ENCODE results near the gene COMT. TPM values are rescaled to one million over a fixed set of nuclear protein-coding genes. Genes with fewer than 3 reads are reported as not detected.

COMT gene
- total and polyA plus RNA-seq, 4 donors = 75.3 to 430 (median 146) TPM

DNA sequence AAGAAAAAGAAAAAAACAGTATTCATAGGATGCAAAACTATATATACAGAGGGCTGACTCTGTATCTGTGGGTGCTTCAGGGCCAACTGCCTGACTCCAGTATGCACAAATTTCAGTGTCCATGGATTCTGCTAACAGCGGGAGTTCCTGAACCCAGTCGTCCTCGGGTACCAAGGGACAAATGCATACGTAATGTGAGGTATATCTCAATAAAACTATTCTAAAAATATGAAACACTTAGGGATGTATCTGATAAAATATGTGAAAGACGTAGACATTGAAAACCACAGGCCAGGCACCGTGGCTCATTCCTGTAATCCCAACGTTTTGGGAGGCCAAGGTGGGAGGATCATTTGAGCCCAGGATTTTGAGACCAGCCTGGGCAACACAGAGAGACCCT is 13.9 kb upstream of the COMT start (continued):
- TF ChIP-seq, protein P1, sequence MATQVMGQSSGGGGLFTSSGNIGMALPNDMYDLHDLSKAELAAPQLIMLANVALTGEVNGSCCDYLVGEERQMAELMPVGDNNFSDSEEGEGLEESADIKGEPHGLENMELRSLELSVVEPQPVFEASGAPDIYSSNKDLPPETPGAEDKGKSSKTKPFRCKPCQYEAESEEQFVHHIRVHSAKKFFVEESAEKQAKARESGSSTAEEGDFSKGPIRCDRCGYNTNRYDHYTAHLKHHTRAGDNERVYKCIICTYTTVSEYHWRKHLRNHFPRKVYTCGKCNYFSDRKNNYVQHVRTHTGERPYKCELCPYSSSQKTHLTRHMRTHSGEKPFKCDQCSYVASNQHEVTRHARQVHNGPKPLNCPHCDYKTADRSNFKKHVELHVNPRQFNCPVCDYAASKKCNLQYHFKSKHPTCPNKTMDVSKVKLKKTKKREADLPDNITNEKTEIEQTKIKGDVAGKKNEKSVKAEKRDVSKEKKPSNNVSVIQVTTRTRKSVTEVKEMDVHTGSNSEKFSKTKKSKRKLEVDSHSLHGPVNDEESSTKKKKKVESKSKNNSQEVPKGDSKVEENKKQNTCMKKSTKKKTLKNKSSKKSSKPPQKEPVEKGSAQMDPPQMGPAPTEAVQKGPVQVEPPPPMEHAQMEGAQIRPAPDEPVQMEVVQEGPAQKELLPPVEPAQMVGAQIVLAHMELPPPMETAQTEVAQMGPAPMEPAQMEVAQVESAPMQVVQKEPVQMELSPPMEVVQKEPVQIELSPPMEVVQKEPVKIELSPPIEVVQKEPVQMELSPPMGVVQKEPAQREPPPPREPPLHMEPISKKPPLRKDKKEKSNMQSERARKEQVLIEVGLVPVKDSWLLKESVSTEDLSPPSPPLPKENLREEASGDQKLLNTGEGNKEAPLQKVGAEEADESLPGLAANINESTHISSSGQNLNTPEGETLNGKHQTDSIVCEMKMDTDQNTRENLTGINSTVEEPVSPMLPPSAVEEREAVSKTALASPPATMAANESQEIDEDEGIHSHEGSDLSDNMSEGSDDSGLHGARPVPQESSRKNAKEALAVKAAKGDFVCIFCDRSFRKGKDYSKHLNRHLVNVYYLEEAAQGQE (IDR thresholded peaks at IDR 0.05) = no peak
- TF ChIP-seq SP1 (IDR thresholded peaks at IDR 0.05) (no peak), GABPA (IDR thresholded peaks at IDR 0.05 in 1 of 2, conservative IDR thresholded peaks at IDR 0.05 in 1 of 2) (no peak), FOXA2 (IDR thresholded peaks at IDR 0.05) (no peak), HNF4A (conservative IDR thresholded peaks at IDR 0.05) (no peak)
- TF ChIP-seq, protein P2, sequence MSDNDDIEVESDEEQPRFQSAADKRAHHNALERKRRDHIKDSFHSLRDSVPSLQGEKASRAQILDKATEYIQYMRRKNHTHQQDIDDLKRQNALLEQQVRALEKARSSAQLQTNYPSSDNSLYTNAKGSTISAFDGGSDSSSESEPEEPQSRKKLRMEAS (IDR thresholded peaks at IDR 0.05) = no peak

DNA sequence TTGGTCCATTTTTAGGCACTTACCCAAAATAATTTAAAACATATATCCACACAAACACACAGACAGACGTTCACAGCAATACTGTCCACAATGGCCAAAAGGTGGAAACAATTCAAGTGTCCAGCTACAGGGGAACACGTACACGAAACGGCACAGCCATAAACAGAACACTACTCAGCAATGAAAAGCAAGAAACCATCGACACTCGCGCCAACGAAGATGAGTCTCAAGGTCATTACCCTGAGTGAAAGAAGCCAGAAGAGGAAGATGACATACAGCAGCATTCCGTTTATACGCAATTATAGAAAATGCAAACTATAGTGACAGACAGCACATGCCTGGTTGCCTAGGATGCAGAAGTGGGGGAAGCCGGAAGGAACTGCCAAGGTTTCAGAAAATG is 13.4 kb upstream of the COMT start:
- Histone ChIP-seq H3K4me3 (ENCODE audit: low read depth in 1 of 3, low read length in 3 of 3) (no peak overlapping the region), H3K27me3 (ENCODE audit: control insufficient read depth in 4 of 4, insufficient read depth in 4 of 4, low read length in 3 of 4) (no peaks in the 10 kb centered on the region), H3K4me1 (ENCODE audit: control insufficient read depth in 4 of 4, insufficient read depth in 4 of 4, low read length in 3 of 4) (no peaks in the 10 kb centered on the region), H3K9ac (ENCODE audit: low read depth in 1 of 2, low read length in 2 of 2) (no peak overlapping the region), H3K27ac (ENCODE audit: low read depth in 1 of 2, low read length in 2 of 2) (no peak overlapping the region), H3K9me3 (ENCODE audit: control insufficient read depth in 4 of 4, low read length in 3 of 4) (no peaks in the 10 kb centered on the region), H3K36me3 (ENCODE audit: control insufficient read depth in 4 of 4, insufficient read depth in 3 of 4, low read depth in 1 of 4, low read length in 3 of 4) (peaks cover 0 to 6% (median under 1%) of the 10 kb centered on the region in 4 donors)
- no peak for DNase-seq (ENCODE audit: low spot score)
- no peak for TF ChIP-seq FOXA2 (IDR thresholded peaks at IDR 0.05)
- TF ChIP-seq RXRA (IDR thresholded peaks at IDR 0.05) = peak in 1 of 2 donors; percentile 46
- WGBS = 81% methylated on average over 11 of the region's 11 CpGs

DNA sequence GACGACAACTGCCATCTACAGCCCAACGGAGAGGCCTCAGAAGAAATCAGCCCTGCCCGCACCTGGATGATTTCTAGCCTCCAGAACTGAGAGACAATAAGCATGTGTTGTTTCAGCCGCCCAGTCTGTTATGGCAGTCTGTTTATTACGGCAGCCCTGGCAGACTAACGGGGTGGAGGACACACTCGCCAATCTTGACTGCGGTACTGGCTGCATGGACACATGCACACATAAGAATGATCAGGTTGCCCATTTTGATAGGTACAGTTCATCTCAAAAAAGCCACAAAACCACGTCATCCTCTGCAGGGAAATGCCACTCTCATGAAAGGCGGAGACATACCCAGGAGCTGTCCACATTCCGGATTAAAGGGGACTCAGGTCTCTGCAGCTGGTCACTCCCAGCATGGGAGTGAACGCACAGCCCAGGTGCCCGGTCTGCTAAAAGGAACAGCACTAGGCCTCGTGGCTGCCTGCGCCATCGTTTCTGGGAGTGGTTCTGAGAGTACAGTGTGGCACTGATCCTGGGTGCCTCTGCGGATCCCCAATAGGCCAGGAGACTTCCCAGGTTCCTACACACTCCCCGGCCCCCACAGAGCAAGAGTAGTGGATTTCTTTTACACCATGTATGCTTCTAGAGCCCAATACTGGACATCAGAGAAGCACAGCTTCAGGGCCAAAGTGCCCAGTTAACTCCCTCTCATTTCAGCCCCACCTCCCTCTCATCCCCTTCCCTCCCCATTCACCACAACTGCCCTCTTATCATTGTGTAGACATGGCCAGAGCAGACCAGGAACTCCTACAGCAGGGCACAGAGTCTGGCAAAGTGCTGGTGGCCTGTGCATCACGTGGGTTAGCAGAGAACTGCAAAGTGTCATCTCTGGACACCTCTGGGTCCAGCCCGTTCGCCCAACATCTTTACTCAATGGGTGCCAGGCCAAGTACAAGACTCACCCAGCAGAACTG is 11.7 kb upstream of the COMT start:
- 95% methylated on average over 21 of the region's 21 CpGs for WGBS
- no peak for DNase-seq (ENCODE audit: low spot score)
- H3K27me3 ChIP-seq (ENCODE audit: control insufficient read depth in 4 of 4, insufficient read depth in 4 of 4, low read length in 3 of 4) = no peaks in the 10 kb centered on the region

More for the DNA sequence above, 11.7 kb upstream of the COMT start:
- H3K27ac ChIP-seq (ENCODE audit: low read depth in 1 of 2, low read length in 2 of 2) = no peak overlapping the region
- no peak overlapping the region for H3K9ac ChIP-seq (ENCODE audit: low read depth in 1 of 2, low read length in 2 of 2)
- H3K4me3 ChIP-seq (ENCODE audit: low read depth in 1 of 3, low read length in 3 of 3) = no peak overlapping the region
- H3K36me3 ChIP-seq (ENCODE audit: control insufficient read depth in 4 of 4, insufficient read depth in 3 of 4, low read depth in 1 of 4, low read length in 3 of 4) = peaks cover 0 to 3% (median 0%) of the 10 kb centered on the region in 4 donors
- H3K4me1 ChIP-seq (ENCODE audit: control insufficient read depth in 4 of 4, insufficient read depth in 4 of 4, low read length in 3 of 4) = no peaks in the 10 kb centered on the region
- TF ChIP-seq, protein P3, sequence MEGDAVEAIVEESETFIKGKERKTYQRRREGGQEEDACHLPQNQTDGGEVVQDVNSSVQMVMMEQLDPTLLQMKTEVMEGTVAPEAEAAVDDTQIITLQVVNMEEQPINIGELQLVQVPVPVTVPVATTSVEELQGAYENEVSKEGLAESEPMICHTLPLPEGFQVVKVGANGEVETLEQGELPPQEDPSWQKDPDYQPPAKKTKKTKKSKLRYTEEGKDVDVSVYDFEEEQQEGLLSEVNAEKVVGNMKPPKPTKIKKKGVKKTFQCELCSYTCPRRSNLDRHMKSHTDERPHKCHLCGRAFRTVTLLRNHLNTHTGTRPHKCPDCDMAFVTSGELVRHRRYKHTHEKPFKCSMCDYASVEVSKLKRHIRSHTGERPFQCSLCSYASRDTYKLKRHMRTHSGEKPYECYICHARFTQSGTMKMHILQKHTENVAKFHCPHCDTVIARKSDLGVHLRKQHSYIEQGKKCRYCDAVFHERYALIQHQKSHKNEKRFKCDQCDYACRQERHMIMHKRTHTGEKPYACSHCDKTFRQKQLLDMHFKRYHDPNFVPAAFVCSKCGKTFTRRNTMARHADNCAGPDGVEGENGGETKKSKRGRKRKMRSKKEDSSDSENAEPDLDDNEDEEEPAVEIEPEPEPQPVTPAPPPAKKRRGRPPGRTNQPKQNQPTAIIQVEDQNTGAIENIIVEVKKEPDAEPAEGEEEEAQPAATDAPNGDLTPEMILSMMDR (IDR thresholded peaks at IDR 0.05; ENCODE audit: low read depth, low read length, missing input control) = no peak
- TF ChIP-seq HNF4G (IDR thresholded peaks at IDR 0.05) (no peak), JUND (IDR thresholded peaks at IDR 0.05) (no peak), FOXA2 (IDR thresholded peaks at IDR 0.05) (no peak), RXRA (IDR thresholded peaks at IDR 0.05) (no peak), NR2F2 (IDR thresholded peaks at IDR 0.05) (no peak)
- TF ChIP-seq, protein P1 (IDR thresholded peaks at IDR 0.05) = no peak
- H3K9me3 ChIP-seq (ENCODE audit: control insufficient read depth in 4 of 4, low read length in 3 of 4) = no peaks in the 10 kb centered on the region

Data from liver (tissue), 9 donors.